ENCODE results near the gene C2. TPM values are rescaled to one million over a fixed set of nuclear protein-coding genes. Genes with fewer than 3 reads are reported as not detected.
"Not testable (repeated sequence)": the region's sequence is repeated elsewhere in the genome, so short reads cannot be mapped to it uniquely, and the experiment has no call there.

The C2 gene
- total RNA-seq, 1 experiment from 2014 or later, result not detected

DNA sequence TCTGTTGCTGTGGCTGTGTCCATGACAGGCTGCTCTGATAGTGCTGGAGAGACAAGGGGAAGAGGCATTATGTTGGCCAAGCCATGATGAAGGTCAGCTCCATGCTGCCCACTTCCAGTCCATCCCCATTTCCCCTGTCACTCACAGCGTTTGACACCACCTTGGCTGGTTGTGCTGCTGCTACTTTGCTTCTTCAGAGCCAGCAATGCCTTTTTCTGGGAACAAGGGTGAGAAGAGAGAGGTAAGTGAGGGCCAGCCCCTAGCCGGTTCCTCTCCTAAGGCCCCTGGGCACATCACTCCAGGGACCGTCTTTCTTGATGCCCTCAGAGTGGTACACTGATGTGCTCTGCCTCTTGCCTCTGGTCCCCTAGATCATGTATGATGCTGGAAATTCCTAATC, 29.3 kb downstream of the C2 start:
- DNase-seq (ENCODE audit: low read depth), result no peak

DNA sequence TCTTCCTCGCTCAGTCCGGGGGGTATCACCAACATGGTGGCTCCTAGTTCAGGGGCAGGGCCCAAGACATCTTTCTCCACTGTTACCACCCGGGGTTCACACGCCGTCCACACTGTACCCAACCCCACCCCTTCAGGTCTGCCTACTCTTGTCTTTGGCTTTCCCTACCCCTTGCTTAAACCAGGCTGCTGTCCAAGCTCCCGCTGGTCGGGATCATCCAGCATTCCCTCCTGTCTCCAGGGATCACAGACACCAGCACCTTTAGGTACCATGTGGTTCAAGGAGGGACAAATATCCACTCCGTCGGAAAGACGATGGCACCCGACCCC, 30.9 kb downstream of the C2 start:
- DNase-seq (ENCODE audit: low read depth), result no peak

DNA sequence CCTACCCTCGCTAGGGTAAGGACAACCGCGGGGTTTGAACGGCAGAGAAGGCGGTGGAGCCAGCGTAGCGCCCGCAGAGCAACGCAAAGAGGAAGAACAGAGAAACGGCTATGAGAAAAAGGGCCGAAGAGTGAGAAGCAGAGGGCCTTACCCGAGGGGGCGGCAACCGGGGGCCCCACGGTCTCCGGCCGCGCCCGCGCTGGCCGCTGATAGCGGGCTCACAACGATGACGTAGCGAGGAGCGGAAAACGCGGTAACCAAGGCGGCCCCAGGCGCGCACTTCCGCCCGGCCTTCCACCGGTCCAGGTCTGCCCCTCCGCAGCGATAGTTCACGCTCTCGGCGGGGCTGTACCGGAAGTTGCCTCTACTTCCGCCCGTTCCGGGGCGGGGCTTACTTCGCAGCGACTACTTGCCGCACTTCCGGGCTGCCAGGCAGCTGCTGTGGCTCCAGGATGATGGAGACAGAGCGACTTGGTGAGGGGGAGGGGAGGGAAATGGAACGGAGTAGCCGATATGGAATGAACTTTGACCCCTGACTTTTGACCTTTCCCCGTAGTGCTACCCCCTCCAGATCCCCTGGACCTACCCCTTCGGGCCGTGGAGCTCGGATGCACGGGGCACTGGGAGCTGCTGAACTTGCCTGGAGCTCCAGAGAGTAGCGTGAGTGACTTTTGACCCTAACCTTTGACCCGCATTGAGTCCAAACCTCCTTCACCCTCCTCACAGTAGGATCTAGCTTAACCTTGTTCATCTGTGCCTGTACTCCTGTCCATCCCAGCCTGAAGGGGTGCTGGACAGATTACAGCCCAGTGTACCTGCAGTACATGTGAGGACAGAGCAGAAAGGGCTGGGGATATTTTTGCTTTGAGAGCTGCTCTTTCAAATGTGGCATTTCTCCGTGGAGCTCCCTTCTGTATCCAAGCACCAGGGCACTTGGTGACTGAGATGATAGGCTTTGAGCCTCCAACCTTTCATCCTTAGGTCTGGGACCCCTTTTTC, 31.5 kb downstream of the C2 start, which contains the start of the genes NELFE and SKIC2:
Gene NELFE (minus strand): TSS at position 231 of the 999 bp plus-strand sequence. CDS start 525 bp downstream, outside the sequence.
Gene SKIC2 (plus strand): TSS at position 435 of the 999 bp plus-strand sequence. CDS start 18 bp downstream, at position 453.
- DNase-seq (ENCODE audit: low read depth), result peak; percentile 98

GRCh38 chr6:31961616-31962015, 34.1 kb downstream of the C2 start:
- DNase-seq (ENCODE audit: low read depth), result no peak

DNA sequence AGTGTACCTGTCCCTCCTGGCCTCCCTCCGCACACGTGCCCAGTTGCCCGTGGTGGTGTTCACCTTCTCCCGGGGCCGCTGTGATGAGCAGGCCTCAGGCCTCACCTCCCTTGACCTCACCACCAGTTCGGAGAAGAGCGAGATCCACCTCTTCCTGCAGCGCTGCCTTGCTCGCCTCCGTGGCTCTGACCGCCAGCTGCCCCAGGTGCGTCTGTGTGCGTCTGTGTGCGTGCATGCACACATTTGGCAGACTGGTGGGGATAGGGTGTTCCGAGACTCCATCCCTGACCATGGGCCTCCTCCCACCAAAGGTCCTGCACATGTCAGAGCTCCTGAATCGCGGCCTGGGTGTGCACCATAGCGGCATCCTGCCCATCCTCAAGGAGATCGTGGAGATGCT, 36.4 kb downstream of the C2 start:
- DNase-seq (ENCODE audit: low read depth), result no peak

GRCh38 chr6:31965700-31966099, 38.2 kb downstream of the C2 start:
- DNase-seq (ENCODE audit: low read depth), result no peak

- no peak for DNase-seq (ENCODE audit: low read depth)
Measured at GRCh38 chr6:31966506-31966905, 39.0 kb downstream of the C2 start.

DNA sequence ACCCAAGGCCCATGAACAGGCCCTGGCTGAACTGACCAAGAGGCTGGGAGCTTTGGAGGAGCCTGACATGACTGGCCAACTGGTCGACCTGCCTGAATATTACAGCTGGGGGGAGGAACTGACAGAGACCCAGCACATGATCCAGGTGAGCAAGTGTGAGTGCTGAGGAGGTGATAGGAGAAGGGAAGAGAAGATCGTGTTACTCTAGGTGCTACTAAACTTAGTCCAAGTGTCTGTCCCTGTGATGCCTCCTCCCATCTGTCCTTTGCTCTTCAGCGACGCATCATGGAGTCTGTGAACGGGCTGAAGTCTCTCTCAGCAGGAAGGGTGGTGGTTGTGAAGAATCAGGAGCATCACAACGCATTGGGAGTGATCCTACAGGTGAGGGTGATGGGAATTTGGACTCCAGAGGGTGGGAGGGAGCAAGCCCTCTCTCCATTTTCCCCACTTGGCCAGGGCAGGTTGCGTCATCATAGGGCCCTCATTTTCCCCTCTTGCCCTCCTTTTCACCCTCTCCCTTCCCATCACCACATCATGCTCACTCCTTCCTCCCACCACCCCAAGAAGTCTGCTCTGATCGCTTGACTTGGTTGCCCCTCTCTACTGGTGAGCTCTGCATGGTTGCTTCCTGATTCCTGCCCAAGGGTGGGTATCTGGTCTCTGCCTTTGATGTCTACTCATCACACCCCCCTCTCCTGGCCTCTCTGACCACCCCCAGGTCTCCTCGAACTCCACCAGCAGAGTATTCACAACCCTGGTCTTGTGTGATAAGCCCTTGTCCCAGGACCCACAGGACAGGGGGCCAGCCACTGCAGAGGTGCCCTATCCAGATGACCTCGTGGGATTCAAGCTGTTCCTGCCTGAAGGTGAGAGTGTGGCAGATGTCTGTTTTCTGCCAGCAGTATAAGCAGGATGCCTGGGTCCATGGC, 39.7 kb downstream of the C2 start:
- no peak for DNase-seq (ENCODE audit: low read depth)

- DNase-seq (ENCODE audit: low read depth), result no peak
Measured at GRCh38 chr6:31967926-31968320, 40.4 kb downstream of the C2 start.

GRCh38 chr6:31968326-31968725, 40.8 kb downstream of the C2 start:
- DNase-seq (ENCODE audit: low read depth), result no peak

DNA sequence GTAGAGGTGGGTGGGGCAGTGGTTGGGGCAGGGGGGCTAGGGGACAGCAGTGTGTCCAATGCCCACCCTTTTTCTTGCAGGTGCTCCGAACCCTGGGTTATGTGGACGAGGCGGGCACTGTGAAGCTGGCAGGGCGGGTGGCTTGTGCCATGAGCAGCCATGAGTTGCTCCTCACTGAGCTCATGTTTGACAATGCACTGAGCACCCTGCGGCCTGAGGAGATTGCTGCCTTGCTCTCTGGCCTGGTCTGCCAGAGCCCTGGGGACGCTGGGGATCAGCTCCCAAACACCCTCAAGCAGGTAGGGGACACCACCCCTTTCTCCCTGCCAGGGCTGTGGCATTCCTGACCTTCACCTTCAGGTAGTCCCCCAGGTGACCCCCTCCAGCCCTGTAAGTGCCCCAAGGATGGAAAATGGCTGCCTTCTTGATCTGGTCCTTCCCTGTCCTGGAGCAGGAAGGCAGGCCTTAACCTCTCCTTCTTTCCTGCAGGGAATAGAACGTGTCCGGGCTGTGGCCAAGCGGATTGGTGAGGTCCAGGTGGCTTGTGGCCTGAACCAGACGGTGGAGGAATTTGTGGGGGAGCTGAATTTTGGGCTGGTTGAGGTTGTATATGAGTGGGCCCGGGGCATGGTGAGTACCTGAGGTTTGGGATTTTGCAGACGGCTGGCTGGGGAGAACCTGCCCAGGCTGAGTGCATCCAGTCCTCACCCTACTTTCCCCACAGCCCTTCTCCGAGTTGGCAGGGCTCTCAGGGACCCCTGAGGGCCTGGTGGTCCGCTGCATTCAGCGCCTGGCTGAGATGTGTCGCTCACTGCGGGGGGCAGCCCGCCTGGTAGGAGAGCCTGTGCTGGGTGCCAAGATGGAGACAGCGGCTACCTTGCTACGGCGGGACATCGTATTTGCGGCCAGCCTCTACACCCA, 41.5 kb downstream of the C2 start:
- no peak for DNase-seq (ENCODE audit: low read depth)

DNA sequence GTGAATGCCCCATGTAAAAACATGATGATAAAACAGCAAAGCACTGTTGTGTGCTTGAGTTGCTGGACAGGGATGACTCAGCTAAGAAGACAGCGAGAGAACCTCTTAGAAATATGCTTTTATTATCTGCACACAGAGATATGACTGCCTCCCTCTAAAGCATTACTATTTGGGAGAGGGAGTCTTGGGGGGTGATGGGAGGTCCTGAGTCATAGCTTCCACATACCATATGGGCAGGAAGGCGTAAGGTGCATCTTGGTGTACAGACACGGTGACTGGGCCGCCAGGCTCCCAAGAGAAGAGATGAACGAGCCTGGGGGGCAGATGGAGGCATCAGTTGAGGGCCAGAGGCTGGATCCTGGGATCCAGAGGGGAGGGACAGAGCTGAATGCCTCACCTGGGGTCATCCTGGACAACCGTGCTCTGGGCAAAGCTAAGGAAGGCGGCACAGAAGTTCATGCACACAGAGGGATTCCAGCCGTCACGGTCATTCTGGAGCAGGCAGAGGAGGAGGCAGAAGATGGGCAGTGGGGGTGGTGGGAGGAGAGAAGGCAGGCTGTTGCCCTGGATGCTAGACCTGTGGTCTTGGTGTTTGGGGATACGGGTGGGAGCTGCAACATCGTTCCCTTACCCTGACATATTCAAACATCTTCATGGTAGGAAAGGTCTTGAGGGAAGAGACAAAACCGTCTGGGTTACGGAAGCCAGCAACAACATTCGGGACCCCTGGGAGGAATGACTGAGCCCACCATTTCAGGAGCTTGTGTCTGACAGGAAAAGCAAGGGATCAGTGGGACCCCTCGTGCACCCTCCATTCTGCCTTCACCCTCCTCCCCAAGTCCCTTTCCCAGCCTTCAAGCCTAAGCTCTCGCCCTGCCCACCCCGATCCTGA, 42.4 kb downstream of the C2 start:
- DNase-seq (ENCODE audit: low read depth), result no peak

DNA sequence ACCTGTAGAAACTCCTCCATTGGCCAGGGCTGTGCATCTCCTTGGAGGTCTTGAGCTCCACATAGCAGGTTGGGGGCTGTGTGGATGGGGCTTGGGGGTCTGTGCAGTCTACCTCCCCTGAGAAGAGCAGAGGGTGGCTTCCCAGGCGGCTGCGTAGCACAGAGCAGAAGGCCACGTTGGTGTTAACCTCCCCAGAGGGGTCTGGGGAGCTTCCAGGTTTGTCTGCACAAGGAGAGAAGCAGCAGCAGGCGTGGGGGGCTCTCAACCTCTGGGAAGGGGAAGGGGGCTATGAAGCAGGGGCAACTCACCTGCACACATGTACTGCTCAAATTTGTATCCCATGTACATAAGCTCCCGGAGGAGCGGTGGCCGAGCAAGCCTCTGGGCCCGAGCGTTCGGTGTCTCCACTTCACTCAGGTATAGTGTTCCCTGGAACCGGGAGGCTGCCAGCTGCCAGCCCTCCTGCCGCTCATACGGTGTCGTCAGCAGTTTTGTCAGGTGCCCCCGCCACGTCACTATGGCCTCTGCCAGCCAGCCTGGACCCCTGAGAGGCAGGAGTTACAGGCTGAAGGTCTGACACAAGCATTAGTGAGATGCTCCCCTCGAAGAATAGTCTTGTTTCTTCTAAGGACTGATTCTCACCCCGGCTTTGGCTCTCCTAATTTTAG, 43.2 kb downstream of the C2 start:
- no peak for DNase-seq (ENCODE audit: low read depth)

GRCh38 chr6:31971279-31971992, 43.9 kb downstream of the C2 start:
- no peak for DNase-seq (ENCODE audit: low read depth)

- DNase-seq (ENCODE audit: low read depth), result peak; percentile 98
Measured at GRCh38 chr6:31971993-31972708, 44.6 kb downstream of the C2 start, which contains the start of gene DXO. Gene DXO (minus strand): TSS chr6:31972138. CDS start chr6:31971675, 463 bp downstream.

DNA sequence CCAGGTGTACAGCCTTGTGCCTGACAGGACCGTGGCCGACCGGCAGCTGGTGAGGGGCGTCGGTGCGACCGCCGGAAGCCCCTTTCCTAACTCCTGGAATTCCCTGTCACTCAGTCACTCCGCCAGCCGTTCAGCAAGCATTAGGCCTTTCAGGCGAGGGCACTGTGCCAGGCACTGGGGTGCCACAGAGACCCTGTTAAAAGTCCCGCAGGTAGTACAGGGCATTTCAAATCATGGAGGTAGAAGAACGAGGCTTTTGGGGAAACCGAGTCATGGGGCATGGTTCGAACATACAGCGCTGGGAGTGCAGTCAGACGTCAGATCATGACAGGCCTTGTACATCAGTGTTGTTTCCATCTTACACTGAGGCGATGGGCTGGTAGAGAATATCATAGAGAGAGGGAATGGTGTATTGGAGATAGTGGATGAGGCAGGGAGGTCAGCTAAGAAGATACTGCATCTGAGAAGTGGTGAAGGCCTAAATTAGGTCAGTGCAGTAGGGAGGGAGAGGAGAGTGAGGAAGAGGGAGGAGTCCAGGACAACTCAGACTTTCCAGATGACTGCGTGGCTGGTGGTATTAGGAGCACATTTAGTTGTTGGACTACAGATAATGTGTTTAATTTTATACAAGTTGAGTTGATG, 45.3 kb downstream of the C2 start:
- peak; percentile 42 for DNase-seq (ENCODE audit: low read depth)

- DNase-seq (ENCODE audit: low read depth), result not testable (repeated sequence)
Measured at GRCh38 chr6:31976065-31976464, 48.5 kb downstream of the C2 start.
